GM19467 (cell line): ENCODE results near the gene NEDD4.
"Not testable (repeated sequence)": the region's sequence is repeated elsewhere in the genome, so short reads cannot be mapped to it uniquely, and the experiment has no call there.

Source experiments
- ATAC-seq: cut with Tn5 transposase; IDR thresholded peaks from one replicate; pipeline ENCODE4 v1.9.1; 2021; ENCODE audit warnings: mild to moderate bottlenecking, moderate library complexity; ENCODE audit not compliant: unreplicated experiment

Gene NEDD4

DNA sequence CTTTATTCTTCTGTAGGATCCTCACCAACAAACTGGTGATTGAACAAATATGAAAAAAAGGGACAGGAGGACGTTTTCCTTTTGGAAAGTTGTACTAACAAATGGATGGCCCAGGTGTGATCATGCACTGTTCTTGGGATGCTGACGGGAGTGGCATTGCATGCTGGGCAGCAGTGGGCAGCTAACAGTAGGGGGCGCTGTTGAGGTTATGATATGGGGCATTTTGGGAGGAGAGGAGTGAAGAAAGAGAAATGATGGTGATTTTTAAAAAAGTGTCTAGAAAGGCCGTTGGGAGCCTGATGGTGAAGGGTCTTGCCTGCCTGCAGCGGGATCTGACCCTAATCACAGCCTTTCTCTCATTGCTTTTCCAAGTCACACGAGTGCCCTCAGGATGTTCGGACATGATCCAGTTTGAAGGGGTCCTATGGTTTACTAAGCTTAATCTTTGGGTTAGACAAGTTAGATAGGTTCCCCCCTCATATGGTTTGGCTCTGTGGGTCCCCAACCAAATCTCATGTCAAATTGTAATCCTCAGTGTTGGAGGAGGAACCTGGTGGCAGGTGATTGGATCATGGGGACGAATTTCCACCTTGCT is 204.2 kb downstream of the NEDD4 start:
- no peak for ATAC-seq

DNA sequence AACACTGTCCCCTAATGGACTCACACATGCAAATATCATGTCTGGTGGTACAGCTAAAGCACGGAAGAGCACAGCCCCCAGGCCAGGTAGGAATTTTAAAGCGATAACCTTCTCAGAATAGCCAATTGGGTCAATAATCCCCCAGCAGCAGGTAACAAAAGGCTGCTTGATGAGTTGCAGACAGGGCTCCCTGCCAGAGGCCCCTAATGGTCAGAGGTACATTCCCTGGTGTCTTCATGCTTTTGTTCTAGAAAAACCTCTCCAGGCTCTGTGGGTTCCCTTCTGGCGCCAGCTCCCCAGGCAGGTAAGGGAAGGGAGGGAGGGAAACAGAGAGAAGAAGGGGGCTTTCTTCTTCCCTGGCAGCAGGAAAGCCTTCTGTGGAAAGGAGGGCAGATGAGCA is 207.1 kb downstream of the NEDD4 start:
- no peak for ATAC-seq

DNA sequence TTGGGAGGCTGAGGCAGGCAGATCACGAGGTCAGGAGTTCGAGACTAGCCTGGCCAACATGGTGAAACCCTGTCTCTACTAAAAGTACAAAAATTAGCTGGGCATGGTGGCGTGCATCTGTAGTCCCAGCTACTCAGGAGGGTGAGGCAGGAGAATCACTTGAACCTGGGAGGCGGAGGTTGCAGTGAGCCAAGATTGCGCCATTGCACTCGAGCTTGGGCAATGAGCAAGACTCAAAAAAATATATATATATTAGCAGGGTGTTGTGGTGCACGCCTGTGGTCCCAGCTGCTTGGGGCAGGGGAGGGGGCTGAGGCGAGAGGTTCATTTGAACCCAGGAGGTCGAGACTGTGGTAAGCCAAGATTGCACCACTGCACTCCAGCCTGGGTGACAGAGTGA is 207.8 kb downstream of the NEDD4 start:
- ATAC-seq, result not testable (repeated sequence)

DNA sequence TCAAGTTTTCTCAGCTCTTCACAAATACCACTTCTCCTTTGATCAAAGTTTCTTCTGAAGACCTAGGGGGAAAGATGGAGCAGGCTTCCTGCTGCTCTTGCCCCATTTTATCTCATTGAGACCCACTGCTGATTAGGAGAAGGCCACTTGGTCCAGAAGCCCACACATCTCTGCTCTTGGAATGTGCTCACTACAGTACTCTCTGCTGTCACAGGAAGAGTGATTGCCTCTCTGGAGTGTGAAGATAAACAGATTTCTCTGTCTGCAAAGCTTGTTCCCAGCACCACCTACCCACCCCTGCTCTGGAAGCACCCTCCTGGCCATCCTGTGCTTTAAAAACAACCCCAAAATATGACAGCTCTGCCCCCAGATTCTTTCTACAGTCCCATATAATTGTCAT is 209.1 kb downstream of the NEDD4 start:
- no peak for ATAC-seq

DNA sequence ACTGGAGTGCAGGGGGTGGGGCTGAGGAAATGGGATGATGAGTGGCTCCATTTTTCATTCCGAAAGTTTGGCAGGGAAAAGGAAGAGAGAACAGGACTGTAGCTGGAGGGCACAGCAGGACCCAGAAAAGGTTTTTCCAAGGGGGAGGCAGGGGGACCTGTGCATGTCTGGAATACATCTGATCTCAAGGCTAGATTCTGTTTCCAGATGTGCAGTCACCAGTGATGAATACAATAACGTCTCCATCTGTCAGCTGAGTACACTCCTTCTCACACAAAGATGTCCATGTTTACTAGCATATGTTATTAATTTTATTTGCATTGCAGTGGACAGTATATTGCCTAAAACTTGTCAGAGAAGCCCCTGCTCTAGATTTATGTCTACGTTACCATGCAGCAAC is 210.5 kb downstream of the NEDD4 start:
- no peak for ATAC-seq

DNA sequence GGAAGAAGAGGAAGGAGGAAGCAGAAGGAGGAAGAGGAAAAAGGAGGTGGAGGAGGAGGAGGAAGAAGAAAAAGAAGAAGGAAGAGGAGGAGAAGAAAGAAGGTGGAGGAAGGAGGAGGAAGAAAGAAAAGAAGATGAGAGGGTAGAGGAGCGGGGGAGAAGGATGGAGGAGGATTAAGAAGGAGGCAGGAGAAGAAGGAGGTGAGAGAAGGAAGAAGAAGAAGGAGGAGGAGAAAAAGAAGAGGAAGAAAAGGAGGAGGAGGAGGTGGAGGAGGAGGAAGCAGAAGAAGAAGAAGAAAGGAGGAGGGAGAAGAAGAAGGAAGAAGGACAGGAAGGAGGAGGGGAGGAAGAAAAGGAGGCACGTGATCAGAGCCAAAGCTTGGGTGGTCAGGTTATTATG is 213.1 kb downstream of the NEDD4 start:
- ATAC-seq, result no peak

DNA sequence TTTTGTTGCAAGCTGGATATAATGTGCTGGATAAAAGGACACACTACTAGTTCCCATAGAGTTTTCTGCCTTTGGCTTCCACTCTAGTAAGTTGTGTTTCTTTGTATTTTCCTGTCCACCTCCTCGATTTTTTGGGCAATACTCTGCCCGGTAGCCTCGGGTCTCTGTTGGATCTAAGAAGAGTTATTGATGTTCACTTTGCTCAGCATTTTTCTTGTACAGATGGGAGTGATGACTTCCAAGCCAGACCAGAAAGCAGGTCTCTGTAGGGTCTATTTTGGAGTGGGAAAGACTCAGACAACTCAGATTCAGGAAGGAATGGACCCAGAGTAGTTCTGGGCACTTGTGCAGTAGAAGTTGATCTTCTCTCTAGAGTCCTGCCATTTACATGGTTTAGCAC is 214.5 kb downstream of the NEDD4 start:
- ATAC-seq, result no peak
